Measurements from ENCODE around the gene OSBPL2.

Gene OSBPL2

GRCh38 chr20:62222266-62222850, 16.0 kb upstream of the OSBPL2 start:
- no peak for DNase-seq (ENCODE audit: low read depth in 2 of 2)

GRCh38 chr20:62222972-62223371, 15.3 kb upstream of the OSBPL2 start:
- no peak for DNase-seq (ENCODE audit: low read depth in 2 of 2)

GRCh38 chr20:62223571-62223970, 14.8 kb upstream of the OSBPL2 start:
- DNase-seq (ENCODE audit: low read depth in 2 of 2) = no peak

GRCh38 chr20:62224113-62224855, 14.0 kb upstream of the OSBPL2 start:
- DNase-seq (ENCODE audit: low read depth in 2 of 2) = no peak

GRCh38 chr20:62225026-62225425, 13.3 kb upstream of the OSBPL2 start:
- no peak for DNase-seq (ENCODE audit: low read depth in 2 of 2)

GRCh38 chr20:62225820-62226635, 12.3 kb upstream of the OSBPL2 start:
- DNase-seq (ENCODE audit: low read depth in 2 of 2) = no peak

- no peak for DNase-seq (ENCODE audit: low read depth in 2 of 2)
Observed at GRCh38 chr20:62226707-62227590, 11.4 kb upstream of the OSBPL2 start.

GRCh38 chr20:62227591-62227976, 10.7 kb upstream of the OSBPL2 start:
- no peak for DNase-seq (ENCODE audit: low read depth in 2 of 2)

- DNase-seq (ENCODE audit: low read depth in 2 of 2) = no peak
Observed at GRCh38 chr20:62227977-62228958, 10.1 kb upstream of the OSBPL2 start.

GRCh38 chr20:62228982-62229545, 9.3 kb upstream of the OSBPL2 start:
- no peak for DNase-seq (ENCODE audit: low read depth in 2 of 2)

- DNase-seq (ENCODE audit: low read depth in 2 of 2) = no peak
Observed at GRCh38 chr20:62229667-62230066, 8.7 kb upstream of the OSBPL2 start.

- no peak for DNase-seq (ENCODE audit: low read depth in 2 of 2)
Observed at GRCh38 chr20:62230276-62230675, 8.0 kb upstream of the OSBPL2 start.

GRCh38 chr20:62230696-62231095, 7.6 kb upstream of the OSBPL2 start:
- DNase-seq (ENCODE audit: low read depth in 2 of 2) = no peak

- DNase-seq (ENCODE audit: low read depth in 2 of 2) = no peak
Observed at GRCh38 chr20:62231292-62231691, 7.0 kb upstream of the OSBPL2 start.

- DNase-seq (ENCODE audit: low read depth in 2 of 2) = no peak
Observed at GRCh38 chr20:62232194-62232593, 6.1 kb upstream of the OSBPL2 start.

GRCh38 chr20:62232770-62233645, 5.3 kb upstream of the OSBPL2 start:
- DNase-seq (ENCODE audit: low read depth in 2 of 2) = no peak

- DNase-seq (ENCODE audit: low read depth in 2 of 2) = no peak
Observed at GRCh38 chr20:62233684-62234083, 4.6 kb upstream of the OSBPL2 start.

- no peak for DNase-seq (ENCODE audit: low read depth in 2 of 2)
Observed at GRCh38 chr20:62234339-62234738, 4.0 kb upstream of the OSBPL2 start.

Measured in stimulated activated CD8-positive, alpha-beta memory T cell treated with anti-CD3 and anti-CD28 coated beads, Interleukin-15, amount 100 ng/mL, for 48 hours (primary cell).